SK-N-SH (cell line): ENCODE results near the gene RMC1. TPM values are rescaled to one million over a fixed set of nuclear protein-coding genes. Genes with fewer than 3 reads are reported as not detected.

Source experiments
- CTCF ChIA-PET: fragments of 300-600, 350-600 bp; formaldehyde crosslinking; extraction: SDS; loops from one replicate; lab custom pipeline; 2021; lab: Yijun Ruan, JAX
- POLR2A ChIA-PET: fragments of 350-600 bp; sonication (Branson Sonifier 250); formaldehyde crosslinking; extraction: SDS; loops from one replicate; lab custom pipeline; 2020; ENCODE audit warnings: antibody characterized with exemption, inconsistent platforms; lab: Yijun Ruan, JAX
- DNase-seq: peaks from one replicate; pipeline ENCODE4 v3.0.0; 2012
- H2AFZ ChIP-seq: fragments of 200-600 bp; sonication (generic); 2 replicates; pipeline ENCODE4 v1.8.1; 2016; ENCODE audit warnings: antibody characterized with exemption, mild to moderate bottlenecking, low read depth
- H3F3A ChIP-seq: fragments of 200-600 bp; sonication (generic); replicated peaks from 2 replicates; pipeline ENCODE3; 2016; ENCODE audit warnings: antibody characterized with exemption, mild to moderate bottlenecking; ENCODE audit not compliant: insufficient read depth
- H3K27ac ChIP-seq, 2 experiments: fragments of 200-500 bp in 1 of 2; fragments of 200-600 bp in 1 of 2; sonication (Bioruptor generic) in 1 of 2; sonication (generic), shearing (Covaris generic) in 1 of 2; 2 replicates each; pipeline versions ENCODE4 v1.5.1 to v1.6.1; 2014 to 2016; ENCODE audit warnings: low read depth in 2 of 2, inconsistent platforms in 1 of 2, low read length in 1 of 2, mild to moderate bottlenecking in 1 of 2, mixed read lengths in 1 of 2
- H3K27me3 ChIP-seq: fragments of 200-600 bp; sonication (generic), shearing (Covaris generic); 2 replicates; pipeline ENCODE4 v1.6.1; 2016; ENCODE audit warnings: mixed run types; ENCODE audit not compliant: insufficient read depth
- H3K36me3 ChIP-seq, 2 experiments: fragments of 200-500 bp in 1 of 2; fragments of 200-600 bp in 1 of 2; sonication (Bioruptor generic) in 1 of 2; sonication (generic) in 1 of 2; replicated peaks in 1 of 2; 2 replicates each; pipeline versions ENCODE3 to v1.5.1; 2014 to 2016; ENCODE audit warnings: low read length in 1 of 2, mild to moderate bottlenecking in 1 of 2; ENCODE audit not compliant: insufficient read depth in 2 of 2, control insufficient read depth in 1 of 2
- H3K4me1 ChIP-seq, 2 experiments: fragments of 200-500 bp in 1 of 2; fragments of 200-600 bp in 1 of 2; sonication (Bioruptor generic) in 1 of 2; sonication (generic), shearing (Covaris generic) in 1 of 2; 2 replicates each; pipeline versions ENCODE4 v1.5.1 to v1.6.1; 2014 to 2016; ENCODE audit warnings: low read depth in 1 of 2, low read length in 1 of 2, mixed run types in 1 of 2; ENCODE audit not compliant: insufficient read depth in 2 of 2, control insufficient read depth in 1 of 2
- H3K4me2 ChIP-seq: fragments of 200-600 bp; sonication (generic), shearing (Covaris generic); 2 replicates; pipeline ENCODE4 v1.6.1; 2017; ENCODE audit warnings: mixed run types
- H3K4me3 ChIP-seq, 2 experiments: fragments of 200-500 bp in 1 of 2; fragments of 200-600 bp in 1 of 2; sonication (Bioruptor generic) in 1 of 2; sonication (generic), shearing (Covaris generic) in 1 of 2; 2 replicates each; pipeline versions ENCODE4 v1.5.1 to v1.8.1; 2014 to 2016; ENCODE audit warnings: low read depth in 2 of 2, inconsistent platforms in 1 of 2, low read length in 1 of 2, mild to moderate bottlenecking in 1 of 2, mixed read lengths in 1 of 2, moderate library complexity in 1 of 2
- H3K79me2 ChIP-seq: fragments of 200-600 bp; sonication (generic); 2 replicates; pipeline ENCODE4 v1.8.1; 2017; ENCODE audit warnings: mild to moderate bottlenecking; ENCODE audit not compliant: insufficient read depth
- H3K9ac ChIP-seq: fragments of 200-600 bp; sonication (generic); 2 replicates; pipeline ENCODE4 v1.6.1; 2017; ENCODE audit warnings: mixed run types
- H3K9me2 ChIP-seq: fragments of 200-600 bp; sonication (generic); 2 replicates; pipeline ENCODE4 v1.6.1; 2017; ENCODE audit warnings: mixed run types
- H3K9me3 ChIP-seq: fragments of 200-600 bp; sonication (generic); 2 replicates; pipeline ENCODE4 v1.6.1; 2017; ENCODE audit warnings: mixed run types, mild to moderate bottlenecking, moderate library complexity
- H4K20me1 ChIP-seq: fragments of 200-600 bp; sonication (generic); 2 replicates; pipeline ENCODE4 v1.6.1; 2017; ENCODE audit warnings: mild to moderate bottlenecking, mixed run types; ENCODE audit not compliant: insufficient read depth
- CHD2 ChIP-seq: fragments of 150-350 bp; IDR thresholded peaks from 2 replicates; pipeline ENCODE4 v1.6.1; 2018; ENCODE audit warnings: low read length; ENCODE audit not compliant: partially characterized antibody
- EP300 ChIP-seq, 2 experiments: IDR thresholded peaks; 2 replicates each; pipeline versions ENCODE4 v1.4.0 to v1.6.1; 2012; ENCODE audit warnings: borderline replicate concordance in 1 of 2, low read depth in 1 of 2, low read length in 1 of 2
- EZH2phosphoT487 ChIP-seq: fragments of 200-600 bp; sonication (generic); IDR thresholded peaks from 2 replicates; pipeline ENCODE4 v1.6.1; 2017; ENCODE audit warnings: low read depth, mixed run types, mild to moderate bottlenecking, antibody characterized with exemption, moderate library complexity, borderline replicate concordance
- FOXM1 ChIP-seq: IDR thresholded peaks from 2 replicates; pipeline ENCODE4 v1.4.0; 2012; ENCODE audit warnings: low read depth, mild to moderate bottlenecking
- GABPA ChIP-seq: IDR thresholded peaks from 2 replicates; pipeline ENCODE4 v1.4.0; 2012; ENCODE audit warnings: low read depth, mild to moderate bottlenecking
- GATA2 ChIP-seq: sonication (generic); formaldehyde crosslinking; IDR thresholded peaks from 2 replicates; pipeline ENCODE4 v1.5.0; 2020; ENCODE audit warnings: mild to moderate bottlenecking, missing genetic modification reagents
- JUND ChIP-seq: IDR thresholded peaks from 2 replicates; pipeline ENCODE4 v1.4.0; 2012
- MEF2A ChIP-seq: IDR thresholded peaks from 2 replicates; pipeline ENCODE4 v1.4.0; 2012; ENCODE audit warnings: low read depth, borderline replicate concordance
- NFIC ChIP-seq: IDR thresholded peaks from 2 replicates; pipeline ENCODE4 v1.4.0; 2012; ENCODE audit warnings: borderline replicate concordance
- RCOR1 ChIP-seq: fragments of 150-350 bp; IDR thresholded peaks from 2 replicates; pipeline ENCODE4 v1.6.1; 2017; ENCODE audit warnings: antibody characterized with exemption, low read length
- RXRA ChIP-seq: IDR thresholded peaks from 2 replicates; pipeline ENCODE4 v1.4.0; 2012; ENCODE audit warnings: low read depth, mild to moderate bottlenecking, borderline replicate concordance
- SIN3A ChIP-seq: IDR thresholded peaks from 2 replicates; pipeline ENCODE4 v1.6.1; 2012; ENCODE audit warnings: low read depth, mild to moderate bottlenecking, low read length, moderate library complexity, borderline replicate concordance
- SMC3 ChIP-seq: IDR thresholded peaks from 2 replicates; pipeline ENCODE4 v1.6.1; 2012; ENCODE audit warnings: low read depth, low read length, improper control_type of control experiment
- YY1 ChIP-seq: IDR thresholded peaks from 2 replicates; pipeline ENCODE4 v1.4.0; 2012; ENCODE audit warnings: low read depth, mild to moderate bottlenecking
- WGBS: methylation state at CpG from one replicate; pipeline ENCODE4 v1.1.6; 2017; ENCODE audit warnings: low lambda C conversion rate; 5-methylcytosine and 5-hydroxymethylcytosine counted together
- polyA plus RNA-seq, 3 experiments: library from polyadenylated mRNA; depleted of rRNA; stranded (reverse); fragments of >200 nt; gene quantifications; 2 replicates each; pipeline ENCODE4 v1.2.3, GENCODE V29; 2012
- TF ChIP-seq, protein P1 (sequence below): fragments of 150-350 bp; IDR thresholded peaks from 2 replicates; pipeline ENCODE4 v1.6.1; 2016; ENCODE audit warnings: mild to moderate bottlenecking, low read depth, low read length
- TF ChIP-seq, protein P2 (sequence below): IDR thresholded peaks from 2 replicates; pipeline ENCODE4 v1.4.0; 2012; ENCODE audit warnings: low read depth
- TF ChIP-seq, protein P3 (sequence below): IDR thresholded peaks from 2 replicates; pipeline ENCODE4 v1.6.1; 2012; ENCODE audit warnings: mild to moderate bottlenecking, low read depth, low read length, moderate library complexity
- TF ChIP-seq, protein P4 (sequence below): IDR thresholded peaks from 2 replicates; pipeline ENCODE4 v1.4.0; 2012; ENCODE audit warnings: low read depth, borderline replicate concordance

Gene RMC1
- polyA plus RNA-seq, 1 of the 3 experiments (the other 2 are of a cell fraction), result 26.4 TPM

DNA sequence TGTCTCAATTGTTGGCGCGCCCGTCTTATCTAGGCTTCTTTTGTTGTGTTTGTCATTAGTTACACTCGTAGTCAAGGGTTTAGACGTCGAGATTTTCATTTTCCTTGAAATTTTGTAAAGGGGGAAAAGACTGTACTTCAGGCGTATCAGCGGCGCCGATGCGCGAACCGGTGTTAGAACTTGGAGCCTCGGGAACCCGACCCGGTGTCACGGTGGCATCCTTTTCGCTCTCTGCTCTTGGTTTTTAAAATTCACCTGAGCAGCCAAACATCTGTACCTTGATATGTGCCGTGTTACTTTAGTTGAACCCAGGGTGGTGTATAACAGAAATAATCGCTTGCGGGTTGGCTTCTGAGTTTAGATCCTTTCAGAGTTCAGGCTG, 643 bp downstream of the RMC1 start:
- no peaks in the 10 kb centered on the region for H3K9me2 ChIP-seq
- H3K4me2 ChIP-seq, result peak overlapping the region; percentile 89
- H2AFZ ChIP-seq, result peak overlapping the region; percentile 69
- CTCF ChIA-PET, result interaction anchor here (0.9 to 1.8 kb wide), 2 partner anchors 12 to 88 kb away, joined by 3 to 6 read pairs; no protein-coding TSS in a partner anchor
- H3K4me3 ChIP-seq, result peak overlapping the region; percentile 91 to 96
- H3K9ac ChIP-seq, result peak overlapping the region; percentile 94
- H4K20me1 ChIP-seq, result 0 out of 2 replicates have a peak, but pooled peaks cover 8% of the 10 kb centered on the region
- H3K79me2 ChIP-seq, result peaks cover 42% of the 10 kb centered on the region
- H3K36me3 ChIP-seq, result peaks cover 11 to 17% of the 10 kb centered on the region in 2 experiments
- POLR2A ChIA-PET, result no interaction called here
- WGBS, result 3% methylated on average over 21 of the region's 21 CpGs
- H3F3A ChIP-seq, result peaks cover 5% of the 10 kb centered on the region
- DNase-seq, result no peak
- no peaks in the 10 kb centered on the region for H3K9me3 ChIP-seq
- H3K27me3 ChIP-seq, result no peaks in the 10 kb centered on the region
- peak overlapping the region; percentile 34 to 66; a peak in 2 of 4 replicates for H3K27ac ChIP-seq
- TF ChIP-seq, protein P1, sequence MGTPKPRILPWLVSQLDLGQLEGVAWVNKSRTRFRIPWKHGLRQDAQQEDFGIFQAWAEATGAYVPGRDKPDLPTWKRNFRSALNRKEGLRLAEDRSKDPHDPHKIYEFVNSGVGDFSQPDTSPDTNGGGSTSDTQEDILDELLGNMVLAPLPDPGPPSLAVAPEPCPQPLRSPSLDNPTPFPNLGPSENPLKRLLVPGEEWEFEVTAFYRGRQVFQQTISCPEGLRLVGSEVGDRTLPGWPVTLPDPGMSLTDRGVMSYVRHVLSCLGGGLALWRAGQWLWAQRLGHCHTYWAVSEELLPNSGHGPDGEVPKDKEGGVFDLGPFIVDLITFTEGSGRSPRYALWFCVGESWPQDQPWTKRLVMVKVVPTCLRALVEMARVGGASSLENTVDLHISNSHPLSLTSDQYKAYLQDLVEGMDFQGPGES, result no peak
- no peak for TF ChIP-seq SMC3
- TF ChIP-seq, protein P2, sequence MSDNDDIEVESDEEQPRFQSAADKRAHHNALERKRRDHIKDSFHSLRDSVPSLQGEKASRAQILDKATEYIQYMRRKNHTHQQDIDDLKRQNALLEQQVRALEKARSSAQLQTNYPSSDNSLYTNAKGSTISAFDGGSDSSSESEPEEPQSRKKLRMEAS, result no peak
- no peak for TF ChIP-seq EZH2phosphoT487
- no peak for TF ChIP-seq RCOR1
- TF ChIP-seq FOXM1, result no peak
- TF ChIP-seq RXRA, result no peak
- TF ChIP-seq GATA2, result no peak
- TF ChIP-seq, protein P3, sequence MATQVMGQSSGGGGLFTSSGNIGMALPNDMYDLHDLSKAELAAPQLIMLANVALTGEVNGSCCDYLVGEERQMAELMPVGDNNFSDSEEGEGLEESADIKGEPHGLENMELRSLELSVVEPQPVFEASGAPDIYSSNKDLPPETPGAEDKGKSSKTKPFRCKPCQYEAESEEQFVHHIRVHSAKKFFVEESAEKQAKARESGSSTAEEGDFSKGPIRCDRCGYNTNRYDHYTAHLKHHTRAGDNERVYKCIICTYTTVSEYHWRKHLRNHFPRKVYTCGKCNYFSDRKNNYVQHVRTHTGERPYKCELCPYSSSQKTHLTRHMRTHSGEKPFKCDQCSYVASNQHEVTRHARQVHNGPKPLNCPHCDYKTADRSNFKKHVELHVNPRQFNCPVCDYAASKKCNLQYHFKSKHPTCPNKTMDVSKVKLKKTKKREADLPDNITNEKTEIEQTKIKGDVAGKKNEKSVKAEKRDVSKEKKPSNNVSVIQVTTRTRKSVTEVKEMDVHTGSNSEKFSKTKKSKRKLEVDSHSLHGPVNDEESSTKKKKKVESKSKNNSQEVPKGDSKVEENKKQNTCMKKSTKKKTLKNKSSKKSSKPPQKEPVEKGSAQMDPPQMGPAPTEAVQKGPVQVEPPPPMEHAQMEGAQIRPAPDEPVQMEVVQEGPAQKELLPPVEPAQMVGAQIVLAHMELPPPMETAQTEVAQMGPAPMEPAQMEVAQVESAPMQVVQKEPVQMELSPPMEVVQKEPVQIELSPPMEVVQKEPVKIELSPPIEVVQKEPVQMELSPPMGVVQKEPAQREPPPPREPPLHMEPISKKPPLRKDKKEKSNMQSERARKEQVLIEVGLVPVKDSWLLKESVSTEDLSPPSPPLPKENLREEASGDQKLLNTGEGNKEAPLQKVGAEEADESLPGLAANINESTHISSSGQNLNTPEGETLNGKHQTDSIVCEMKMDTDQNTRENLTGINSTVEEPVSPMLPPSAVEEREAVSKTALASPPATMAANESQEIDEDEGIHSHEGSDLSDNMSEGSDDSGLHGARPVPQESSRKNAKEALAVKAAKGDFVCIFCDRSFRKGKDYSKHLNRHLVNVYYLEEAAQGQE, result no peak
- no peak for TF ChIP-seq JUND
- TF ChIP-seq, protein P4, sequence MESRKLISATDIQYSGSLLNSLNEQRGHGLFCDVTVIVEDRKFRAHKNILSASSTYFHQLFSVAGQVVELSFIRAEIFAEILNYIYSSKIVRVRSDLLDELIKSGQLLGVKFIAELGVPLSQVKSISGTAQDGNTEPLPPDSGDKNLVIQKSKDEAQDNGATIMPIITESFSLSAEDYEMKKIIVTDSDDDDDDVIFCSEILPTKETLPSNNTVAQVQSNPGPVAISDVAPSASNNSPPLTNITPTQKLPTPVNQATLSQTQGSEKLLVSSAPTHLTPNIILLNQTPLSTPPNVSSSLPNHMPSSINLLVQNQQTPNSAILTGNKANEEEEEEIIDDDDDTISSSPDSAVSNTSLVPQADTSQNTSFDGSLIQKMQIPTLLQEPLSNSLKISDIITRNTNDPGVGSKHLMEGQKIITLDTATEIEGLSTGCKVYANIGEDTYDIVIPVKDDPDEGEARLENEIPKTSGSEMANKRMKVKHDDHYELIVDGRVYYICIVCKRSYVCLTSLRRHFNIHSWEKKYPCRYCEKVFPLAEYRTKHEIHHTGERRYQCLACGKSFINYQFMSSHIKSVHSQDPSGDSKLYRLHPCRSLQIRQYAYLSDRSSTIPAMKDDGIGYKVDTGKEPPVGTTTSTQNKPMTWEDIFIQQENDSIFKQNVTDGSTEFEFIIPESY, result no peak
- no peak for TF ChIP-seq CHD2
- TF ChIP-seq YY1, result no peak
- TF ChIP-seq EP300 (IDR thresholded peaks at IDR 0.05; ENCODE audit: borderline replicate concordance in 1 of 2, low read depth in 1 of 2, low read length in 1 of 2), result no peak
- TF ChIP-seq SIN3A, result no peak
- TF ChIP-seq NFIC, result no peak
- no peak for TF ChIP-seq MEF2A
- TF ChIP-seq GABPA, result no peak
- peaks cover 8 to 24% of the 10 kb centered on the region in 2 experiments; a peak in 1 of 4 replicates for H3K4me1 ChIP-seq
